WTC11 (cell line): ENCODE data around the gene BTBD10.

Source experiments
- ESRRA ChIP-seq: sonication (generic); formaldehyde crosslinking; IDR thresholded peaks from 2 replicates; pipeline ENCODE4 v1.8.1; 2022; ENCODE audit warnings: mild to moderate bottlenecking, missing genetic modification reagents, borderline replicate concordance
- JUN ChIP-seq: sonication (generic); formaldehyde crosslinking; IDR thresholded peaks from 2 replicates; pipeline ENCODE4 v1.8.0; 2023; ENCODE audit warnings: mild to moderate bottlenecking, missing genetic modification reagents
- SMAD3 ChIP-seq: sonication (generic); formaldehyde crosslinking; IDR thresholded peaks from 2 replicates; pipeline ENCODE4 v1.8.0; 2022; ENCODE audit warnings: missing genetic modification reagents, mild to moderate bottlenecking, borderline replicate concordance
- SP1 ChIP-seq: sonication (generic); formaldehyde crosslinking; conservative IDR thresholded peaks from 2 replicates; pipeline ENCODE4 v1.8.1; 2022; ENCODE audit warnings: missing genetic modification reagents
- ZNF138 ChIP-seq: sonication (generic); formaldehyde crosslinking; conservative IDR thresholded peaks from 2 replicates; pipeline ENCODE4 v1.8.1; 2022; ENCODE audit warnings: mild to moderate bottlenecking, moderate library complexity, missing genetic modification reagents
- TF ChIP-seq, protein P1 (sequence below): fragments of 200-600 bp; IDR thresholded peaks from 2 replicates; pipeline ENCODE4 v1.8.0; 2022; ENCODE audit warnings: antibody characterized with exemption
- TF ChIP-seq, protein P2 (sequence below): sonication (generic); formaldehyde crosslinking; IDR thresholded peaks from 2 replicates; pipeline ENCODE4 v1.8.1; 2023; ENCODE audit warnings: mild to moderate bottlenecking, missing genetic modification reagents, borderline replicate concordance
- TF ChIP-seq, protein P3 (sequence below): sonication (generic); formaldehyde crosslinking; IDR thresholded peaks from 2 replicates; pipeline ENCODE4 v1.8.1; 2023; ENCODE audit warnings: mild to moderate bottlenecking, missing genetic modification reagents

DNA sequence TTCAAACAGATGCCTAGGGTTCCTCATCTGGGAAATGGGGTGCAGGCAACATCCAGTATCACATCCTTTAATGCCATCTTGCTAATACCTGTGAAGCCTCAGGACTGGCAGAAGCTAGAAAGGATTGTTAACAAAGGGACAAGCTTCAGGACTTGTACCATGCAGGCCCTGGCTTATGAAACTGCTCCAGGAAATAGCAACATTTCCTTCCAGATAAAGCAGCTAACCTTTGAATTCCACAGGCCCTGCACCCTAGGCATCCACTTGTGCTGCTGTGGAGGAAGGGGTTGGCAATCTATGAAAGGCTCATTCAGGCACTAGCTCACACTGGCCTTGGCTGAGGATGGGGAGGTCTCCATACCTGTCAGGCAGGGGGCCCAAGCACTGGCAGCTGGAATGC, 87.2 kb downstream of the BTBD10 start:
- TF ChIP-seq ESRRA (CRISPR knock-in tag) (no peak), SMAD3 (CRISPR knock-in tag) (no peak), SP1 (CRISPR knock-in tag) (no peak), JUN (CRISPR knock-in tag) (no peak), ZNF138 (no peak)
- TF ChIP-seq, protein P1, sequence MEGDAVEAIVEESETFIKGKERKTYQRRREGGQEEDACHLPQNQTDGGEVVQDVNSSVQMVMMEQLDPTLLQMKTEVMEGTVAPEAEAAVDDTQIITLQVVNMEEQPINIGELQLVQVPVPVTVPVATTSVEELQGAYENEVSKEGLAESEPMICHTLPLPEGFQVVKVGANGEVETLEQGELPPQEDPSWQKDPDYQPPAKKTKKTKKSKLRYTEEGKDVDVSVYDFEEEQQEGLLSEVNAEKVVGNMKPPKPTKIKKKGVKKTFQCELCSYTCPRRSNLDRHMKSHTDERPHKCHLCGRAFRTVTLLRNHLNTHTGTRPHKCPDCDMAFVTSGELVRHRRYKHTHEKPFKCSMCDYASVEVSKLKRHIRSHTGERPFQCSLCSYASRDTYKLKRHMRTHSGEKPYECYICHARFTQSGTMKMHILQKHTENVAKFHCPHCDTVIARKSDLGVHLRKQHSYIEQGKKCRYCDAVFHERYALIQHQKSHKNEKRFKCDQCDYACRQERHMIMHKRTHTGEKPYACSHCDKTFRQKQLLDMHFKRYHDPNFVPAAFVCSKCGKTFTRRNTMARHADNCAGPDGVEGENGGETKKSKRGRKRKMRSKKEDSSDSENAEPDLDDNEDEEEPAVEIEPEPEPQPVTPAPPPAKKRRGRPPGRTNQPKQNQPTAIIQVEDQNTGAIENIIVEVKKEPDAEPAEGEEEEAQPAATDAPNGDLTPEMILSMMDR: no peak
- TF ChIP-seq, protein P2, sequence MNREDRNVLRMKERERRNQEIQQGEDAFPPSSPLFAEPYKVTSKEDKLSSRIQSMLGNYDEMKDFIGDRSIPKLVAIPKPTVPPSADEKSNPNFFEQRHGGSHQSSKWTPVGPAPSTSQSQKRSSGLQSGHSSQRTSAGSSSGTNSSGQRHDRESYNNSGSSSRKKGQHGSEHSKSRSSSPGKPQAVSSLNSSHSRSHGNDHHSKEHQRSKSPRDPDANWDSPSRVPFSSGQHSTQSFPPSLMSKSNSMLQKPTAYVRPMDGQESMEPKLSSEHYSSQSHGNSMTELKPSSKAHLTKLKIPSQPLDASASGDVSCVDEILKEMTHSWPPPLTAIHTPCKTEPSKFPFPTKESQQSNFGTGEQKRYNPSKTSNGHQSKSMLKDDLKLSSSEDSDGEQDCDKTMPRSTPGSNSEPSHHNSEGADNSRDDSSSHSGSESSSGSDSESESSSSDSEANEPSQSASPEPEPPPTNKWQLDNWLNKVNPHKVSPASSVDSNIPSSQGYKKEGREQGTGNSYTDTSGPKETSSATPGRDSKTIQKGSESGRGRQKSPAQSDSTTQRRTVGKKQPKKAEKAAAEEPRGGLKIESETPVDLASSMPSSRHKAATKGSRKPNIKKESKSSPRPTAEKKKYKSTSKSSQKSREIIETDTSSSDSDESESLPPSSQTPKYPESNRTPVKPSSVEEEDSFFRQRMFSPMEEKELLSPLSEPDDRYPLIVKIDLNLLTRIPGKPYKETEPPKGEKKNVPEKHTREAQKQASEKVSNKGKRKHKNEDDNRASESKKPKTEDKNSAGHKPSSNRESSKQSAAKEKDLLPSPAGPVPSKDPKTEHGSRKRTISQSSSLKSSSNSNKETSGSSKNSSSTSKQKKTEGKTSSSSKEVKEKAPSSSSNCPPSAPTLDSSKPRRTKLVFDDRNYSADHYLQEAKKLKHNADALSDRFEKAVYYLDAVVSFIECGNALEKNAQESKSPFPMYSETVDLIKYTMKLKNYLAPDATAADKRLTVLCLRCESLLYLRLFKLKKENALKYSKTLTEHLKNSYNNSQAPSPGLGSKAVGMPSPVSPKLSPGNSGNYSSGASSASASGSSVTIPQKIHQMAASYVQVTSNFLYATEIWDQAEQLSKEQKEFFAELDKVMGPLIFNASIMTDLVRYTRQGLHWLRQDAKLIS (CRISPR knock-in tag): no peak
- TF ChIP-seq, protein P3, sequence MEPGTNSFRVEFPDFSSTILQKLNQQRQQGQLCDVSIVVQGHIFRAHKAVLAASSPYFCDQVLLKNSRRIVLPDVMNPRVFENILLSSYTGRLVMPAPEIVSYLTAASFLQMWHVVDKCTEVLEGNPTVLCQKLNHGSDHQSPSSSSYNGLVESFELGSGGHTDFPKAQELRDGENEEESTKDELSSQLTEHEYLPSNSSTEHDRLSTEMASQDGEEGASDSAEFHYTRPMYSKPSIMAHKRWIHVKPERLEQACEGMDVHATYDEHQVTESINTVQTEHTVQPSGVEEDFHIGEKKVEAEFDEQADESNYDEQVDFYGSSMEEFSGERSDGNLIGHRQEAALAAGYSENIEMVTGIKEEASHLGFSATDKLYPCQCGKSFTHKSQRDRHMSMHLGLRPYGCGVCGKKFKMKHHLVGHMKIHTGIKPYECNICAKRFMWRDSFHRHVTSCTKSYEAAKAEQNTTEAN (CRISPR knock-in tag): no peak
